GM23248 (cell line): Measurements from ENCODE around the gene PIEZO2. TPM values are rescaled to one million over a fixed set of nuclear protein-coding genes. Genes with fewer than 3 reads are reported as not detected.

ENCODE experiments used
- DNase-seq: peaks from one replicate; pipeline ENCODE4 v3.0.0-alpha.2; 2015
- H2AFZ ChIP-seq: fragments of 200-600 bp; sonication (generic); 2 replicates; pipeline ENCODE4 v1.6.1; 2016; ENCODE audit warnings: antibody characterized with exemption
- H3F3A ChIP-seq: fragments of 200-600 bp; sonication (generic); 2 replicates; pipeline ENCODE4 v1.6.1; 2016; ENCODE audit warnings: mild to moderate bottlenecking, antibody characterized with exemption, mixed run types; ENCODE audit not compliant: insufficient read depth
- H3K27ac ChIP-seq: fragments of 200-600 bp; sonication (generic); 2 replicates; pipeline ENCODE4 v1.5.1; 2016; ENCODE audit warnings: mild to moderate bottlenecking
- H3K27me3 ChIP-seq: fragments of 200-600 bp; sonication (generic); replicated peaks from 2 replicates; pipeline ENCODE4 v1.6.1; 2016; ENCODE audit warnings: mild to moderate bottlenecking; ENCODE audit not compliant: insufficient read depth
- H3K36me3 ChIP-seq: fragments of 200-600 bp; sonication (generic); 2 replicates; pipeline ENCODE4 v1.6.1; 2016; ENCODE audit warnings: low read depth, mild to moderate bottlenecking
- H3K4me1 ChIP-seq: fragments of 200-600 bp; sonication (generic); 2 replicates; pipeline ENCODE4 v1.6.1; 2016; ENCODE audit warnings: mild to moderate bottlenecking; ENCODE audit not compliant: insufficient read depth
- H3K4me2 ChIP-seq: fragments of 200-600 bp; sonication (generic); one replicate; pipeline ENCODE4 v1.6.1; 2016; ENCODE audit warnings: mild to moderate bottlenecking; ENCODE audit not compliant: unreplicated experiment
- H3K4me3 ChIP-seq: fragments of 200-600 bp; sonication (generic); 2 replicates; pipeline ENCODE4 v1.5.1; 2016; ENCODE audit warnings: mild to moderate bottlenecking
- H3K79me2 ChIP-seq: fragments of 200-600 bp; sonication (generic); 2 replicates; pipeline ENCODE4 v1.6.1; 2016; ENCODE audit warnings: mild to moderate bottlenecking; ENCODE audit not compliant: insufficient read depth
- H3K9ac ChIP-seq: fragments of 200-600 bp; sonication (generic); 2 replicates; pipeline ENCODE4 v1.6.1; 2016; ENCODE audit warnings: mild to moderate bottlenecking
- H3K9me2 ChIP-seq: fragments of 200-600 bp; sonication (generic); 2 replicates; pipeline ENCODE4 v1.6.1; 2016; ENCODE audit warnings: mixed run types, mild to moderate bottlenecking, moderate library complexity; ENCODE audit not compliant: insufficient read depth
- H3K9me3 ChIP-seq: fragments of 200-600 bp; sonication (generic); one replicate; pipeline ENCODE4 v1.6.1; 2017; ENCODE audit warnings: low read depth
- H4K20me1 ChIP-seq: fragments of 200-600 bp; sonication (generic); 2 replicates; pipeline ENCODE4 v1.6.0; 2016; ENCODE audit not compliant: insufficient read depth
- EZH2 ChIP-seq: fragments of 200-600 bp; sonication (generic); IDR thresholded peaks from 2 replicates; pipeline ENCODE4 v1.6.1; 2018; ENCODE audit warnings: antibody characterized with exemption, mild to moderate bottlenecking; ENCODE audit not compliant: insufficient read depth, poor library complexity, severe bottlenecking
- EZH2phosphoT487 ChIP-seq: fragments of 200-600 bp; sonication (generic); IDR thresholded peaks from 2 replicates; pipeline ENCODE4 v1.6.1; 2018; ENCODE audit warnings: antibody characterized with exemption, moderate library complexity, mild to moderate bottlenecking, low read depth; ENCODE audit not compliant: insufficient read depth
- WGBS, 2 experiments: methylation state at CpG; one replicate each; pipeline ENCODE4 v1.1.6; 2015 to 2017; ENCODE audit warnings: low lambda C conversion rate in 2 of 2, low coverage in 1 of 2; ENCODE audit errors: missing lambda C conversion rate in 2 of 2; 5-methylcytosine and 5-hydroxymethylcytosine counted together
- in situ Hi-C: fragments of 300-500 bp; cut with MboI; formaldehyde crosslinking; loops from 2 replicates; pipeline ENCODE4 v1.15.0; 2020
- polyA plus RNA-seq: library from polyadenylated mRNA; unstranded; fragments of >200 nt; fragmentation: Nextera tagmentation; extraction: Ambion mirVana; gene quantifications from 2 replicates; pipeline ENCODE4 v1.2.1, GENCODE V29; 2016
- total RNA-seq: library from RNA; depleted of rRNA; stranded (reverse); fragments of >200 nt; shearing (Covaris generic); gene quantifications from 2 replicates; pipeline ENCODE4 v1.2.3, GENCODE V29; 2014

Gene PIEZO2
- total and polyA plus RNA-seq, 2 experiments from 2014 or later: 0.93 to 1.5 TPM

DNA sequence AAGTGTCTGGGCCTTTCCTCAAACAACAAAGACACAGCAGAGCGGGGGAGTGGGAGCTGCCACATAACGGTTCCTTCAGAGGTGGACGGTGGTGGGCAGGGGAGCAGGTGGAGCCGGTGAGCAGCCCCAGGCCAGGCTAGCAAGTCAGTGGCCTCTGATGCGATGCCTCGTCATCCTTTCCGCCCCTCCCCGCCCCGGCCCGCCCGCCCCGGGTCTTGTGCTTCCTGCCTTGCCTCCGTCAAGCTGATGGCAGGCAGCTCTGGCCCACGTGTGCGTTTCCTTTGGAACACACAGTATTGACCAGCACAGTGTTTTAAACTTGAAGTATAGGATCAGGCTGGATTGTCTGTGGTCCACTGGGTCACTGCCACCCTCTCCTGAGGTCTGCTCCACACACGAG lies 38.9 kb downstream of the PIEZO2 start:
- 72 to 89% methylated on average over 12 to 16 of the region's 16 CpGs for WGBS, 2 experiments
- TF ChIP-seq EZH2phosphoT487 (no peak), EZH2 (no peak)

DNA sequence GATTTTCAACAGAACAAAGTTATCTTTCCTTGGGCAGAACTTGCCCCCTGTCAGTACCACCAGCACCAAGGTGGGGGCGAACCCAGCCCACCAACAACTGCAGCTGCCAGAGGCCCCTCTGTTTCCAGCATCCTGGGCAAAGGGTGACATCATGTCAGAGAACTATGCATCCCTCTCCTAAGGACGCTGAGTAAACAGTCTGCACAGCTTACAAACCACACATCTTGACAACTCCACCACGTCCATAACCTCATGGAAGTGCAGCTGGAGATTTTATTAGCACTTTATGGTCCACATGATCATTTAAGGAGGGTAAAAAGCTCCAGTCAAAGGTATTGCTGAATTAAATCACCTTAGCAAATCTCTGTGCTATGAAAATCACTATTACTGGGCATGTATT lies 40.4 kb downstream of the PIEZO2 start:
- no peak for TF ChIP-seq EZH2phosphoT487
- TF ChIP-seq EZH2: no peak
- Histone ChIP-seq H2AFZ (no peak overlapping the region), H3K4me2 (no peak overlapping the region), H3K4me1 (no peaks in the 10 kb centered on the region), H3K9ac (no peak overlapping the region), H3K4me3 (no peak overlapping the region), H3K27ac (no peak overlapping the region), H3K27me3 (no peaks in the 10 kb centered on the region), H3K79me2 (no peaks in the 10 kb centered on the region), H3K9me2 (no peaks in the 10 kb centered on the region), H3F3A (no peaks in the 10 kb centered on the region), H3K36me3 (no peaks in the 10 kb centered on the region), H4K20me1 (no peaks in the 10 kb centered on the region), H3K9me3 (no peaks in the 10 kb centered on the region)
- in situ Hi-C loops: no loop called here
- WGBS, 2 experiments: 10 to 15% methylated on average over 3 of the region's 3 CpGs
- DNase-seq: no peak

More for the DNA sequence above, 38.9 kb downstream of the PIEZO2 start:
- Histone ChIP-seq H3K27me3 (no peaks in the 10 kb centered on the region), H3K9me3 (no peaks in the 10 kb centered on the region), H4K20me1 (no peaks in the 10 kb centered on the region), H3K4me1 (peaks cover 13% of the 10 kb centered on the region; the same call in 1 of the 2 replicates), H3K4me3 (no peak overlapping the region), H3K4me2 (no peak overlapping the region), H3K9ac (no peak overlapping the region), H2AFZ (no peak overlapping the region), H3K79me2 (no peaks in the 10 kb centered on the region), H3F3A (no peaks in the 10 kb centered on the region), H3K9me2 (no peaks in the 10 kb centered on the region), H3K27ac (no peak overlapping the region), H3K36me3 (no peaks in the 10 kb centered on the region)
- in situ Hi-C loops: no loop called here
- DNase-seq: no peak

DNA sequence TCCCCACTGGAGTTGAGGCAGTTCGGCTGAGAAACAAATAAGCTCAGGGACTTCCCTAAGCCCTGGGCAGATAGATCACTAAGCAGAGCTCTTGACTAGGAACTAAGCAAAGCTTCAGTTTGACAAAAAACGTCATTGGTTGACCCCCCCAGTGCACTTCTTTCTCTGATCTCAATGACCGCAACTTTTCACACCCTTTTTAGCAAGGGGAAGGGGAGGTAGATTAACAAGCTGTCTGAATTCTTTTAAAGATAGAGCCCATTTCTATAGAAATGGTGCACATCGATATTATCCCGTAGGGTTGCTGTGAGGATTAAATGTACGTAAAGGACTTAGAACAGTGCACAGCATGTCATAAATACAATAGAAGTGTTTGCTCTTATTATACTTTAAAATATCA lies 42.5 kb downstream of the PIEZO2 start:
- Histone ChIP-seq H3K4me3 (no peak overlapping the region), H3K9me3 (no peaks in the 10 kb centered on the region), H3K4me2 (no peak overlapping the region), H4K20me1 (no peaks in the 10 kb centered on the region), H2AFZ (no peak overlapping the region), H3K36me3 (no peaks in the 10 kb centered on the region), H3K4me1 (no peaks in the 10 kb centered on the region), H3K27me3 (no peaks in the 10 kb centered on the region), H3K9ac (no peak overlapping the region), H3F3A (no peaks in the 10 kb centered on the region), H3K9me2 (no peaks in the 10 kb centered on the region), H3K27ac (no peak overlapping the region), H3K79me2 (no peaks in the 10 kb centered on the region)
- TF ChIP-seq EZH2: no peak
- TF ChIP-seq EZH2phosphoT487: no peak
- in situ Hi-C loops: no loop called here
- DNase-seq: no peak
- 80 to 82% methylated on average over 6 of the region's 6 CpGs for WGBS, 2 experiments

DNA sequence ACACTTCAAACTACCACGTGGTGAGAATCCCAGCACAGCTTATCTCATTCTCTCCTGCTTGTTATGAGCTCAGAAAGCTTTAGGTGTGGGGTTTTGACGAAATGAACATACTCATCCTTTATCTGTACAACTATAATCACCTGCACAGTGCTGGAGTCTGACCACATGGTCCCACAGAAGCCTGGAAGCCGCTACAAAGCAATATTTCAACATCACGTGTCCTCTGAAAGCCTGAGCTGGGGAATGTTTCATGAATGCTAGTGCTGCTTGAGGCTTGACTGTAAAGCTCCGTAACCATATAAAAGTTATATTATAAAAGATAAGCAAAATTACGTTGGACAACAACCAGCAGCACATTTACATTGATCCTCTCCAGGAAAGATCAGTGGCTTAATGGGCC lies 43.9 kb downstream of the PIEZO2 start:
- in situ Hi-C loops: no loop called here
- no peak overlapping the region for H3K9ac ChIP-seq
- no peak overlapping the region for H3K4me3 ChIP-seq
- no peak overlapping the region for H3K4me2 ChIP-seq
- DNase-seq: no peak
- no peaks in the 10 kb centered on the region for H3K9me2 ChIP-seq
- no peaks in the 10 kb centered on the region for H4K20me1 ChIP-seq
- no peaks in the 10 kb centered on the region for H3K9me3 ChIP-seq
- WGBS, 2 experiments: 63 to 74% methylated on average over 6 of the region's 6 CpGs
- TF ChIP-seq EZH2: no peak
- TF ChIP-seq EZH2phosphoT487: no peak
- no peaks in the 10 kb centered on the region for H3K79me2 ChIP-seq
- H2AFZ ChIP-seq: no peak overlapping the region
- H3K27ac ChIP-seq: no peak overlapping the region
- H3K36me3 ChIP-seq: no peaks in the 10 kb centered on the region
- H3K4me1 ChIP-seq: no peaks in the 10 kb centered on the region
- H3F3A ChIP-seq: no peaks in the 10 kb centered on the region
- no peaks in the 10 kb centered on the region for H3K27me3 ChIP-seq

DNA sequence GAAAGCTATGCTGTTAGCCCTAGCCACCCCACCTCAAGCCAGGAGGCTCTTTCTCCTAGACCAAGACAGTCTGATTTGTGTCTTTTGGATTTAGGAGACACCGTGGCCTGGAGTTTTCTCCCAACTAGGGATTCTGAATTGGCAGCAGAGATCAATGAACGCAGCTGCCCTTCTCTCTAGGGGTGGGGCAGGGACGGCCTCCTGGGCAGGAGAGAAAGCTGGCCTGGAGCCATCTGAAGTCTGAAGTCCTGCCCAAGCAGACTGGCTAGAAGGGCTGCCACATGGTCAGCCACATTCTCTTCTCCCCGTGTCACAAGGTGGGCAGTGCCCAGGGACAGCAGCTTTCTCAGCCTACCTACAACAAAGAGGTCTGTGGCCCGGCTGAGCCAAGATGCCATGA lies 45.1 kb downstream of the PIEZO2 start:
- H2AFZ ChIP-seq: no peak overlapping the region
- in situ Hi-C loops: no loop called here
- no peak overlapping the region for H3K27ac ChIP-seq

More for the DNA sequence above, 45.1 kb downstream of the PIEZO2 start:
- TF ChIP-seq EZH2phosphoT487: no peak
- TF ChIP-seq EZH2: no peak
- no peak for DNase-seq
- Histone ChIP-seq H3K9me3 (no peaks in the 10 kb centered on the region), H3K4me2 (no peak overlapping the region), H3K36me3 (no peaks in the 10 kb centered on the region), H3F3A (no peaks in the 10 kb centered on the region), H3K4me1 (no peaks in the 10 kb centered on the region), H3K27me3 (no peaks in the 10 kb centered on the region), H3K79me2 (no peaks in the 10 kb centered on the region), H4K20me1 (no peaks in the 10 kb centered on the region), H3K4me3 (no peak overlapping the region), H3K9me2 (no peaks in the 10 kb centered on the region), H3K9ac (no peak overlapping the region)
- 14 to 20% methylated on average over 5 of the region's 5 CpGs for WGBS, 2 experiments
